Suppressor macrophage treated with lipopolysaccharide for 4 hours (primary cell): ENCODE data around the gene VOPP1.

ENCODE experiments used
- DNase-seq: peaks from one replicate; pipeline ENCODE4 v3.0.0-alpha.2; 2020

The VOPP1 gene

DNA sequence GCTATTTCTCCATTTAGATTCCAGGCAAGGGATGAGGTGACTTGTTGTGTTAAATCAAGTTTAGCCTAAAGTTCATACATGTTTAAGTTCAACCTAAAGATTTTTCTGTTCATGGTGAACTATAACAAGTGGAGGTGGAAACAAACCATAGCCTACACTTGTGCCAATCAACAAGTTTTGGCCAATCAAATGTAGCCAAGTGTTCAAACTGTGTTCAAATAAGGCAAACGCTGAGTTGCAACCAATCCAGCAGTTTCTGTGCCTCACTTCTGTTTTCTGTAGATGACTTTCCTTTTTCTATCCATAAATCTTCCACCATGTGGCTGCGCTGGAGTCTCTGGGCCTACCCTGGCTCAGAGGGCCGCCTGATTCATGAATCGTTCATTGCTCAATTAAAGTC is 4.5 kb upstream of the VOPP1 start:
- DNase-seq, result no peak

DNA sequence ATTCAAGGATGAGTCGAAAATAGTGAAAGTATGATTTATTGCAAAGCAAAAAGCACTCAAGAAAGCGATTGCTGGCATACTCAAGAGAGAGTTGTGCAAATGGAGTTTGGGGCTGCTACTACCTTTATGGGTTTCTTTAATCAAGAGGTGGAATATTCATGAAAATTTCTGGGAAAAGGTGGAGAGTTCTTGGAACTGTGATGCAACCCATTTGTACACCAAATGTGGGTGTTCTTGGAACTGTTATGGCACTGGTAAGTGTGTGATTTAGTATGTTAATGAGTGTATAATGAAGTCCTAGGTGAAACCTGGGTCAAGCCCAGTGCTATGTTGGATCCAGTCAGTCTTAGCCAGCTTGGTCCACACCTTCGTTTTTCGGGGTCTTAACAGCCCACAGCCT is 3.4 kb upstream of the VOPP1 start:
- no peak for DNase-seq

DNA sequence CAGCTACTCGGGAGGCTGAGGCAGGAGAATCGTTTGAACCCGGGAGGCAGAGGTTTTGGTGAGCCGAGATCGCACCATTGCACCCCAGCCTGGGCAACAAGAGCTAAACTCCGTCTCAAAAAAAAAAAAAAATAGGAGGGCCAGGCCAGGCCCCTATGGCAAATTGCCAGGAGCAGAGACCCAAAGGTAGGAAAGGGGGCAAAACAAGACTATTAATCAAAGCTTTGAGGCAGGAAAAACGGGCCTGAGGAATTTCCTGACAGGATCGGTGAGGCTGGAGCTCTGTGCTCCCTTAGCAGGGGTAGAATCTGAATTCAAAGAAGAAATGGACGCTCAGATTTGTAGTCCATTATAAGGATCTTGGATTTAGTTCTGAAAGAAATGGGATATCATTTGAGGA is 2.8 kb upstream of the VOPP1 start:
- DNase-seq, result no peak

DNA sequence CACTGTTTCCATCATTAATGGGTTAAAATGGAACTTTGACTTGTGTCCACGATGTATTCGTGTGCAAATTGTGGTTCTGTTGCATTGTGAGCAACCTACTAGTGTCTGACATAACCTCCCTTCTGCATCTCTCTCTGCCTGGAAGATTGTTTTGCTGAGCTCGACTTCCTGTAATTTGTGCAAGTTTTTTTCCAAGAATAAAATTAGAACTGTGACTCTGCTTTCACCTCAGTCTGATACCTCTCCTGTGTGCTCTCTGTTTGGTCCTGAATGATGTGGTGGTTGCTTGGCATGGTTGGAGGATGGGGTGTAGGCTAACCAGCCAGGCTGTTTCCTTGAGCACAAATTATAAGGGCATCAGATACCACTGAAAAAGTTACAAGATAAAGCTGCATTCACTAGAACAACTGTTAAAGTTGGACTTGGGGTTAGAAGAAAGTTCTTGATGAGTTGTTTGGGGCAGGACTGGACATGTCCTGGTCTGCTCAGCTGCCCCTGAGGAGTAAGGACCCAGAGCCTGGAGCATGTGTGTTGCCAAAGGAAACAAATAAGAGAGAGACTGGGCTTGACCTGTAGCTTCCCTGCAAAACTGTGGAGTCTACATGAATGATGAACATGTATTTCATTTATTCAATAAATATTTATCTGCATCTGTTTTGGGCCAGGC is 1.9 kb upstream of the VOPP1 start:
- DNase-seq, result peak; percentile 33

DNA sequence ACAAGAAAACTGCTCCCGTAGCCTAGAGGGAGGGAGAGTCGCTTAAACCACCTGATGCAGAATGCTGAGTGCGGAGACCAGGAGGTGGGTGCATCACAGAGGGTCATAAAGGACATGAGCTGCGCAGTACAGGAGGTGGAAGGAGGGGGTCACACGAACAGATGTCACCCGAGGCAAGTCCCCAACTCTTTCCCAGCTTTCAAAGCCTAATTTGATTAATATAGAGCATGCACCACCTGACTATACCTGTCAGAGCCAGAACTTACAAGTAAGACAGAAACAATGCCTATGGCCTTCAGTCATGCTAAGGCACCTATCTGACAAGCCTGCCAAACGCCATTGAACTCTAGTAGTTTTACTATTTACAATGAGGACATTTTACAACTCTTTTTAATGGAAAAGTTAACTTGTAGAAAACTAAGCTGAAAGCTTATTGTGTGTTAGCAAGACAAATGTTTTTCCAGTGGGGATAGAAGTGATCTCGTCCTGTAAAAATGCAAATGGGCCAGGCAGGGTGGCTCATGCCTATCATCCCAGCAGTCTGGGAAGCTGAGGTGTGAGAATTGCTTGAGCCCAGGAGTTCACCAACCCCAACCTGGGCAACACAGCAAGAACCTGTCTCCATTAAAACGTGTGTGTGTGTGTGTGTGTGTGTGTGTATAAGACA is 1.1 kb upstream of the VOPP1 start:
- DNase-seq, result no peak

DNA sequence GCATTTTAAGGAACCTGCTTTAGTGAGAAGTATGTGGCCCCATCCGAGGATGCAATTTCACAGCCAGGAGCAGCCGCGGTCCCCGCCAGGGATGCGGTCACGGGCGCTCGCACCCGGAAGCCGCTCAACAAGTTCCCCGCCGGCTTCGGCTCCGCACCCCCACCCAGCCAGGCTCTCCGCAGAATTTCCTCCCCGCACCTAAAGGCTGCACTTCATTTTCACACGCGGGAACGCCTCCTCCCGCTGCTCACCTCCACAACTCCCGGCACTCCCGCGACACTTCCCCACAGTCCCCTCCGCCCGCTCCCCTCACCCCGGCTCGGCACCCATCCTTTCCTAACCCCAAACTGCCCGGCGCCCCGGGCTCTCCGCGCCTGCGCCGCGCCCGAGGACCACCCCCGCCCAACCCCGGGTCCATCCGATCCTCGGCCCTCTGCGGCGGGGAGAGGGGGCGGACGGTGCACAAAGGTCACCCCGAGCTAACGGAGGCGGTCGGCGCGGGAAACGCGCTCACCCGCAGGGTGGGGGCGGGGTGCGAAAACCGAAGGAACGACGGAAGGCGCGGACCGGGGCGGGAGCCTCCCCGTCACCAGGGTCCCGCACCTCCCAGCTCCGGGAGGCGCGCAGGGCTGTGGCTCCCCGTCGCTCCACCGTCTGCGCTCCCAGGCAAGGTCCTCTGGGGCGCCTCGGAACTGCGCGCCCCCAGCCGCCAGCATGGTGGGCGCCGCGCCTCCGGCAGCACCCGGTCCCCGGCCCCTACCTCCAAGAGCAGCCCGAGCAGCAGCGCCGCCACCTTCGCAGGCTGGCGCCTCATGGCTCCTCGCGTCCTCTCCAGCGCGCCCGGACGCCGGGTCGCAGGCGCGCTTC is 558 bp downstream of the VOPP1 start:
- peak; percentile 56 for DNase-seq

DNA sequence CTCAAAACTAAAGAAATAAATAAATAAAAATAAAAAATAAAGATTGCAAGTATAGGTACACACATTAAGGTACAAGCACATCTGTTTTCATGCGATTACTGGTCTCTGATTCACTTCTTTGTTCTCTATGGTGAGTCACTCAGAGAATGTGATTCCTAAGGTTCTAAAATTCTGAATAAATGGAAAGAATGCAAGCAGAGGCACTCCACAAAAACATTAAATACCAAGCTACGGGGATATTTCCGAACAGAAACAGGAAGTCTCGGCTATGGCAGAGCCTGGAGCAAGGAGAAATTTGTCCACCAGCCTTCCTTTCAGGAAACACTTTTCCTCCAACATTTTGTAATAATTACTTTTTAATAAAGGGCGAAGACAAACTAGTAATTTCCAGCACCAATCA is 1.4 kb downstream of the VOPP1 start:
- DNase-seq, result peak; percentile 50

DNA sequence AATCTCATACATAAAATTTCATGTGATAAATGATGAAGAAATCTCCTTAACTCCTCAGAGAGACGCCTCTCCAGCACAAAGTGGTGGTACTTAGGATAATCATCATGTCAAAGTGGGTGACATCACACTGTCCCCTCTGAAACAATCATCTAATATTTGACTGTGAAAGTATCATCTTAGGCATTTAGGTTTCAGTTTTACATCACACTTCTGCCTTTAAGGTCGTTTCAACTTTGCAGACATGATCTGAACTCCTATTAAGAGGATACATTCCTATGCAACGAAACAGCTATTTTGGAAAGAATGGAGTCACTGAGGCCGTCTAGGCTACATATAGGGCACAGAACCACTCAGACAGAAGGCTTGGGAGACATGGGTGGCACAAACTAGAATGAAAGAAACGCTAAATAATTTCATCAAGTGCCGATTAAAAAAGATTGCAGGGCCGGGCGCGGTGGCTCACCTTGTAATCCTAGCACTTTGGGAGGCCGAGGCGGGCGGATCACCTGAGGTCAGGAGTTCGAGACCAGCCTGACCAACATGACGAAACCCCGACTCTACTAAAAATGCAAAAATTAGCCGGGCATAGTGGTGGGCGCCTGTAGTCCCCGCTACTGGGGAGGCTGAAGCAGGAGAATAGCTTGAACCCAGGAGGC is 2.0 kb downstream of the VOPP1 start:
- peak; percentile 62 for DNase-seq

DNA sequence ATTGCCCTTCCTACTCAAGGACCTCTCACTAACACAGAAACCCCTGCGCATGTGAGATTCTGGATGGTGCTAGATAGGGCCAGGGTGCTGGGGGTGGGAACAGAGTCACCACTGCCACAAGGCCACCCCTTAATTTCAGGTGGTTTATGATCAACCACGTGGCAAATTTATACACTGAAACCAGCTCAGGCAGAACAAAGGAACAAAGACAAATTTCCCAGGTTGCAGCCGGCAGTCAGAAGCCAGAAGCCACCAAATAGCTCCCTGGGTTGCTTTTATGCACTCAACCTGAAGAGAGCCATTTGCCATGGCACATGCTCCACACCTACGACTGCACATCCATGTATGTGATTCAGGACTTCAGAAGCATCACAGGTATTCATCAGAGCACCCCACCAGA is 2.5 kb downstream of the VOPP1 start:
- DNase-seq, result no peak

DNA sequence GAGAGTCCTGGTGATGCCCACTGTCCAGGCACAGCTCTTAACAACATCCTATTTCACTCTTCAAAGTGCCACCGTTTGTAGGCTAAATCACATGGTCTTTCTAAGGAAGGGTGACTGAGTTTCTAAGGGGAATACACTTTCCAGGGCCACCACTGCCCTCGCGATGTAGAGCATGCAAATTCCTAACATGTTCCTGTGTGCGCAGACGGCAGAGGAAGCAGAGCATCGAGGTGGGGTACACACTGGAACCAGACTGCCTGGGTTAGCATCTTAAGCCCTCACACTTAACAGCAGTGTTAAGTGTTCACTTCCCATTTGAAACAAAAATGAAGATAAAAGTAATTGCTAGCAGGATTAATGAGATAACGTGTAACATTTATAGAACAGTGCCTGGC is 3.0 kb downstream of the VOPP1 start:
- no peak for DNase-seq

DNA sequence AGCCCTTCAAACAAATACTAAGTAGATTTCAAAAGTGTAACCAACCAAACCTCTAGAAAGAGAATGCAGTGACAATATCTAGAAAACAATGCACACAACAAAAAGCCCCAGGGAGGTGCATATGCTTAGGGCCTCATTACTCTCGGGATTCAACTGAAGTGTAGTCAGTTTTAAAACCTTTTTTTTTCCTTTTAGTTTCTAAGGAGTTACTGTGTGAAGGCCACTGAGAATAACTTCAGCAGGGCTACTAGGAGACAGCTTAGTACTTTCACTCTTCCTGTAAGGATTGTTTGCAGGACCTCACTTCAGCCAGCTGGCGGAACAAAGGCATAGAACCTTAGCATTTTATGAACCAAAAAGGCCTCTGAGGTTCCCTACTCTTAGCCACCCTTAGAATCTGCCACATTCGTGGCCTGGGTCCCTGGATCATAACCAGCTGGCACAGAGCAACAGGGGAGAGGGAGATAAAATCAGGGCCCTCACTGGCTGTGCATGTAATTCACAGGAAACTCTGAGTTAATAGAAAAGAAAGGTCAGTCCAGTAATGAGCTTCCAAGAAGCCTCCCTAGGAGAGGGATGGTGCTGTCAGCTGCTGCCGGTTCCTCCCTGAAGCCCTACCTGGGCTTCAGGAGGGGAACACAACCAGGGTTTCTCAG is 3.6 kb downstream of the VOPP1 start:
- DNase-seq, result no peak

DNA sequence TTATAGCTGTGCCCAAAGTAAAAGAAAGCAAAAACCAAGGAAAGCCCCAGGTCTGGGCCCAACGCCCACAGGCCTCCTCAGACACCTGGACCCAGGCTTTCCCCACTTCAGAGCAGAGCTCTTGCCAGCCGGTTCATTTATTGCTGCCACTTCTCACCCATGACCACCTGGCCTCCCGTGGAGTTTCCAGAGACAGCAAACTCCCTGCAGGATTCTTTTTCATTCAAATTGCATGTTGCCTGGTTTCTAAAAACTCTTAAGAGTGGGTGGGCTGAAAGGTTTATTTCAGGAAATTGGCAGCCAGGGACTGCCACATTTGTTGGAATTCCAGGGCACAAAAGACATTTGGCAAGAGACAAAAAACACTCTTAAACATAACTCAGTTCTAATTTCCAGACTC is 4.7 kb downstream of the VOPP1 start:
- DNase-seq, result no peak

DNA sequence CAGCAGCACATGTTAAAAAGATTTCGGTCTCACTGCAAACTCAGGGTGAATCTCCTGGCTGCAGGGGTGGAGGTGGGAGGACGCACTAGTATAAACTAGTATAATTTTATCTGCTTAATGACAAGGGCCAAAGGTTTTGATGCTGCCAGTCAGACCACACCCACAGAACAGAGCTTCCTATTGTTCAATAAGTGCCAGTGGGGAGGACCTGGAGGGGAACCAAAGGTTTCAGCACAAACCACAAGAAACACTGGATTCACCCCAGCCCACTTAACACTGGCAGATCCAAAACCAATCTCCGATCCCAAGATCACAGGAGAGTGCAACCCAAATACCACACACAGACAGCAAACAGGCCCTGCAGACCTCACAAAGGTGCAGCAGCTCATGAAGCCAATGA is 6.6 kb downstream of the VOPP1 start:
- no peak for DNase-seq

DNA sequence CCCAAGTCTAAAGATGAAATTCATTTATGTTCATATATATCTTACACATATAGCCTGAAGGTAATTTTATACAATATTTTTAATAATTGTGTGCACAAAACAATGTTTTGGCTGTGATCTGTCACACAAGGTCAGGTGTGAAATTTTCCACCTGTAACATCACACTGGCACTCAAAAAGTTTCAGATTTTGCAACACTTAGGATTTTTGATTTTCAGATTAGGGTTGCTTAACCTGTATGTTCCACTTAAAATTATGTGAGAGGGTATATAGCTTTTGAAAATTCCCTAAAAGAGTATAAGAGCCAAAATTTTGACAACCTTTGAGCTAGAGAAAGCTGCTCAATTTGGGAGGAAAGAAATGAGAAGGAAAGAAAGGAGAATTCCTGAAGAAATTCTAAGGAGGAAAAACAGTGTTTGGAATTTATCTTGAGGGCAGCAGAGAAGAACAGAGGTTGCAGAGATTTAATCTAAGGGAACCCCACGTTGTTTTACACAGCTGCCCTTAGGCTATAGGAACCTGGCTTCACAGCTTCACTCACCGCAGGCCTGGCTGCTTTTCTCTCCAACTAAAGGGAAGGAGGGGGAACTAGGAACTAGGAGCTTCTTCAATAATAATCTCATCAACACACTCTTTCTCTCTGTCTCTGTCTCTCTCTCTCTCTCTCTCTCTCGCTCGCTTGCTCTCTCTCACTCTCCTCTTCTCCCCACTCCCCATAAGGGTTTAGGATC is 8.5 kb downstream of the VOPP1 start:
- no peak for DNase-seq

DNA sequence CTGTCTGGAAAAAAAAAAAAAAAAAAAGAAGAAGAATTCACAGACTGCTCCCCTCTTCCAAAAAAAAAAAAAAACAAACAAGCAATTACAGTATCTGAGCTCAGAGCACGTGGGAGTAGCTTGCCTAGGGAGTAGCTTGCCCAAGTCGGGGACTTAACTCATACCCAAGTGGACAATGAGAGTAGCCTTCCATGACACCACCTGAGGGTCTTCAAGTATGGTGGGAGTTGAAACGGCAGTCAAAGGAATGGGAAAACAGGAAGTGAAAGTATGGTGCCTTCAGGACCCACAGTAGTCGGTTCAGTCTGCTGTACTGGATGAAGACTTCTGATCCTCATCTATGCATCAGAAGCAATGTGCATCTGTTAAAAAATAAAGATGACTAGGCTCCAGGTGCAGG is 10.6 kb downstream of the VOPP1 start:
- peak; percentile 41 for DNase-seq

DNA sequence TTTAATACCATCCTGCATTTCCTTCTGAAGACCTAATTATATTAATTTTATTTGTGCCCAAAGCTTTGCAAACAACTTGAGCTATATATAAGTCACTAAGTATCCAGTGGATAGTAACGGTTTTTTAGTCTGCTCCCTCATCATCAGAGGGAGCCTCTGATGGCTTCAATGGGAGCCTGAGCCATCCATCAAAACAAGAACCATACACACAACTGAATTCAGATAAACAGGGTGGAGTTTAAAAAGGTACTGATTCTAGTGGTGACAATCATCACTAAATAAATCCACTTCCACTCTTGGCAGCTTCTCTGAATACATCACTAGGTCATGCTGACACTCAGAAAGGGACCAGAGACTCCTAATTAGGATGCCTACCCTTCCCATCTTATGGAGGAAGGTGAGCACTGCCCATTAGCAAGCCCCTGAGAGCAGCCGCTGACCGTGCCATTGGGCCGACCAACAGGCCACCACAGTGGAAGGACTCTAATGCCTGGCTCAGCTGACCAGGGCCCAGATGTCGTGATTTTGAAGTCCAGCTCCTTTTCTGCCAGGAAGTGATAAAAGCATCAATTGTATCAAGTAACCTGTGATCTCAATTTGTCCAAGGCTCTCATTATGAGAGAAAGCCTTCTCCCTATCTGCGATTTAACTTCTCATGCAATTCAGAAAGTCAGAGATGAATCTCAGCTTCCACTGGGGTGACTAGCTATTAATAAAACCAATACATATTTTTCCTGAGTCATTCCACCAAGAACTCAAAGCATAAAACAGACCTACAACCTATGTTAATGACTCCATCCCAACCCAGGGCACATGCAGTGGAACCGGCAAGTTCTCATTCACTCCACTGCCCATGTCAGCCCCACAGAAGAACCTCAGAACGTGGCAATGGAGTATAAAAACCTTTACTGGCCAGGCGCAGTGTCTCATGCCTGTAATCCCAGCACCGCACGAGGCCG is 13.1 kb downstream of the VOPP1 start:
- no peak for DNase-seq

DNA sequence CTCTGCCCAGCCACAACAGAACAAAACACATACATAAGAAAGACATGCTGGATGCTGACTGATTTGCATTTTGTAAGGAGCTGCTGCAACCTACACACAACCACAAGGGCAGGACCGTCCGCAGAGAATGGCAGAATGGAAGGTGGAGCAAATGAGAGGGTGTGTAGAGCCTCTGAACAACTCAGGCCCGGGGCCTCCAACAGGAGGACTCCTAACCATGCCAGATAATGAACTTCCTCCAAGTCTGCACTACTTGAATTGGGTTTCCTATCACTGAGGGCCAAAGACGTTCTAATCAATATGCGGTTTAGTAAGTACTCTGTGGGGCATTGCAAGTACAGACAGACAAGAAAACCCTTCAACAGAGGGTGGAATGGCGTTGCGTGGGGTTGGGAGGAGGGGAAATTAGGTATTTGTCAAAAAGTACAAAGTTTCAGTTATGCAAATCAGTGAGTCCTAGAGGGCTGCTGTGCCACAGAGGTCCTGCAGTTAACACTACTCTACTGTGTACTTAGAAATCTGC is 14.6 kb downstream of the VOPP1 start:
- no peak for DNase-seq

DNA sequence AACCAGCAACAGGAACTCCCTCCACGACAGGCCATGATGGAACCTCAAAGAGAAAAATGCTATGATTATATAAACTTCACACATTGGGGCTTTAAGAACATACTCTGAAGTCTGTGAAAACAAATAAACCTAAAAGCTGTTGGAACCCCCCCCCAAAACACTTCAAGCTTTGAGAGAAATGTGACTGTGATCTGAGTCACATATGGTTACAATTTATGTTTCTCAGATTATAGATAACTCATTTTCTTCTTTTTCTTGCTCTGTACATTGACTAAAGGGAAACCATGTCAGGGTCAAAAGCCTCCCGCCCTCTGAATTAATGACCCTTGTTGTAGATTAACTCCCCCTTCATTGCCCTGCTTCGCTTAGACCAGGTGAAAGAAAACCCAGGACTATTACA is 15.8 kb downstream of the VOPP1 start:
- DNase-seq, result no peak

DNA sequence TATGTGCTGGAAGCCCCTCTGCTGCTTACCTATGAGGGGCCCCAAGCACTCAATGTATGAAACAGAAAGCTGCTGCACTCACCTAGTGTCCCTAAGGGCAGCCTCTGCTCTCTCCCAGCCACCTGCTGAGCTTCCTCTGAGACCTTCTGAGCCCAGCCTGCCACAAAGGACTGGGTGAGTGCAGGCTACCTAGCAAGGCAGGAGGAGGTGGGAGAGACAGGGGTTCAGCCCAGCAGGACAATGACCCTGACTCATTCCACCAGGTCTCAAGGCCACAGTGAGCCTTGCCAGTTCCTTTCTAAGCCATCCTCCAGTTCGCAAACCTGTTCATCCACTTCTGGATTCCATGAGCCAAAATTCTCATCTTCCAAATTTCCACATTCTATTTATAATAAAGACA is 16.3 kb downstream of the VOPP1 start:
- DNase-seq, result no peak

DNA sequence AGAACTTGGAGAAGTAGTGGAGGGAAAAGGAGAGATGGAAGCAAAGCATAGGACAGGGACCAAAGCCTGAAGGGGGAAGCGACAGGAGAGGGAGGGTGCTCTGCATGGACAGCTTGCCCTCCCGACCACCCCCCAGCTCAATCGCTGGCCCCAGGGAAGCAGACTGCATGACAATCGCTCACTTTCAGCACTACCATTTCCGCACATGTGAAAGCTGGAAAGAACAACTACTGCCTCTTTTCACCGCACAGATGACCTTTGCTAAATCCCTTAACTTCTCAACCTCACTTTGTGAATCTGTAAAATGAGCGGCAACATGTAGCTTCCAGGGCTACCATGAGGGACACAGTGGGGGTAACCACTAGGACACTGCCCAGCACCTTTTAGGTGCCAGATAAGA is 17.1 kb downstream of the VOPP1 start:
- no peak for DNase-seq

DNA sequence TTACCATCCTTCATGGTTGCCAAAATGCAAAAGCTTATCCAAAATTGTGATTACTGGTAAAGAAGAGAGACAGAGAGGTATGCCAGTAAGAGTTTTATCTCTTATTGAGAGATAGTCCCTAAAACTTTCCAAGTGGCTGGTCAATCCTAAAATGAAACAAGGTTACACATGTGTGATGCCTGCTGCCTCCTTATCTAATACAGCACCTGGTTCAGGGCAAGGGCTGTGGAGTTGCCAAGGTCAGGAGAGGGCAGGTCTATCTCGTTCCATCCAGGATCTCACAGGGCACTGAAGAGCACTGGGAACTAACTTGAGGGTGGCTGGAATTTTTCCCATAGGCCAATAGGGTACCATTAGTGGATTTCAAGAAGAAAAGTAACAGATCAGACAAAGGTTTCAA is 18.3 kb downstream of the VOPP1 start:
- DNase-seq, result no peak
